Measurements from ENCODE around the gene CCDC57. TPM values are rescaled to one million over a fixed set of nuclear protein-coding genes. Genes with fewer than 3 reads are reported as not detected.
A peak's percentile ranks its signal among the peaks of the same experiment; 100 is the strongest.
"Not testable (repeated sequence)": the region's sequence is repeated elsewhere in the genome, so short reads cannot be mapped to it uniquely, and the experiment has no call there.

The CCDC57 gene
- total RNA-seq: 32.8 TPM

- DNase-seq (ENCODE audit: low spot score) (peak; percentile 85), ATAC-seq (peak; percentile 90)
These were observed at the start of gene CCDC57 for GRCh38 chr17:82212331-82213250. Gene CCDC57 (minus strand): TSS chr17:82212842. CDS start chr17:82201944, 10,898 bp downstream.

GRCh38 chr17:82262344-82262743 is 49.7 kb upstream of the CCDC57 start:
- DNase-seq (ENCODE audit: low spot score): no peak
- ATAC-seq: no peak

GRCh38 chr17:82259972-82260961 is 47.6 kb upstream of the CCDC57 start:
- not testable (repeated sequence) for ATAC-seq; DNase-seq (ENCODE audit: low spot score)

- ATAC-seq: no peak
- DNase-seq (ENCODE audit: low spot score): no peak
These were observed 45.9 kb upstream of the CCDC57 start for GRCh38 chr17:82258555-82258954.

- ATAC-seq: peak; percentile 50
These were observed 44.8 kb upstream of the CCDC57 start for GRCh38 chr17:82257473-82257872.

GRCh38 chr17:82256242-82256885 is 43.7 kb upstream of the CCDC57 start:
- no peak for ATAC-seq

More at GRCh38 chr17:82257473-82257872, 44.8 kb upstream of the CCDC57 start:
- DNase-seq (ENCODE audit: low spot score): no peak

GRCh38 chr17:82255402-82255972 is 42.8 kb upstream of the CCDC57 start:
- no peak for ATAC-seq
- no peak for DNase-seq (ENCODE audit: low spot score)

More at GRCh38 chr17:82256242-82256885, 43.7 kb upstream of the CCDC57 start:
- DNase-seq (ENCODE audit: low spot score): no peak

GRCh38 chr17:82254746-82255145 is 42.1 kb upstream of the CCDC57 start:
- not testable (repeated sequence) for DNase-seq (ENCODE audit: low spot score); ATAC-seq

- not testable (repeated sequence) for ATAC-seq; DNase-seq (ENCODE audit: low spot score)
These were observed 41.5 kb upstream of the CCDC57 start for GRCh38 chr17:82254096-82254495.

- ATAC-seq: no peak
- DNase-seq (ENCODE audit: low spot score): no peak
These were observed 40.5 kb upstream of the CCDC57 start for GRCh38 chr17:82253179-82253544.

GRCh38 chr17:82252511-82253178 is 40.0 kb upstream of the CCDC57 start:
- ATAC-seq: no peak
- no peak for DNase-seq (ENCODE audit: low spot score)

- ATAC-seq (no peak), DNase-seq (ENCODE audit: low spot score) (no peak)
These were observed 38.3 kb upstream of the CCDC57 start for GRCh38 chr17:82250868-82251500.

GRCh38 chr17:82249896-82250581 is 37.4 kb upstream of the CCDC57 start:
- DNase-seq (ENCODE audit: low spot score) (no peak), ATAC-seq (no peak)

GRCh38 chr17:82248815-82249674 is 36.4 kb upstream of the CCDC57 start:
- DNase-seq (ENCODE audit: low spot score) (no peak), ATAC-seq (no peak)

GRCh38 chr17:82247856-82248671 is 35.4 kb upstream of the CCDC57 start:
- no peak for DNase-seq (ENCODE audit: low spot score)
- ATAC-seq: no peak

GRCh38 chr17:82247182-82247823 is 34.7 kb upstream of the CCDC57 start:
- DNase-seq (ENCODE audit: low spot score) (no peak), ATAC-seq (no peak)
